Hepatocyte (in vitro differentiated cells): ENCODE data around the gene RDH5.

ENCODE experiments used
- EZH2 ChIP-seq: fragments of 200-600 bp; sonication (generic); IDR thresholded peaks from 2 replicates; pipeline ENCODE4 v1.6.1; 2016; ENCODE audit warnings: antibody characterized with exemption, mild to moderate bottlenecking, borderline replicate concordance
- EZH2phosphoT487 ChIP-seq: fragments of 200-600 bp; sonication (generic); IDR thresholded peaks from one replicate; pipeline ENCODE4 v1.6.1; 2018; ENCODE audit warnings: antibody characterized with exemption, mild to moderate bottlenecking, low read depth, moderate library complexity; ENCODE audit not compliant: unreplicated experiment, severe bottlenecking
- TF ChIP-seq, protein P1 (sequence below): fragments of 200-600 bp; sonication (generic); IDR thresholded peaks from 2 replicates; pipeline ENCODE4 v1.5.1; 2016; ENCODE audit warnings: antibody characterized with exemption, mild to moderate bottlenecking; ENCODE audit not compliant: poor library complexity

DNA sequence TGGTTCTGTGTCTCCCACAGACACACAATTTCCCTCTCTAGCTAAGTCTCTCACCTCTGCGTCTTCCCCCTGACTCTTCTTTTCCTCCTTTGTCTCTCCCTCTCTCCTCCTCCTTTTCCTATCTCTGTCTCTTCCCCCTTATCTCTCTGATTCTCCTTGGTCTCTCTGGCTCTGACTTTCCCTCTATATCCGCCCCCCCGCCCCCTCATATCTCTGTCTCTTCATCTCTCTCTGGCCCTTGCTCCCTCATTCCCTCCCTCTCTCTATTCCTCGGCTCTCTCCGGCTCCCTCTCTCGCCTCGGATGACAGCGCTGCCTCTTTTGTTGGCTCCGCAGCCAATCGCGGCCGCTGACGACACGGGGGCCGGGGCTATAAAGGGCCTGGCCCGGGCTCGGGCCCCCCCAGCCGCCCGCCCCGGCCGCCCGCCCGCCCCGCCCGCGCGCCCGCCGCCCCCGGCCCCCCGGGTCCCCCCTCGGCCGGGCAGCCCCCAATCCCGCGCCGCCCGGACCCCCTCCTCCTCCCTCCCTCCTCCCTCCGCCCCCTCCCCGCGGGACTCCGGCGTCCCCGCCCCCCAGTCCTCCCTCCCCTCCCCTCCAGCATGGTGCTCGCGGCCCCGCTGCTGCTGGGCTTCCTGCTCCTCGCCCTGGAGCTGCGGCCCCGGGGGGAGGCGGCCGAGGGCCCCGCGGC, 22.7 kb downstream of the RDH5 start, which contains the start of gene GDF11:
- TF ChIP-seq, protein P1, sequence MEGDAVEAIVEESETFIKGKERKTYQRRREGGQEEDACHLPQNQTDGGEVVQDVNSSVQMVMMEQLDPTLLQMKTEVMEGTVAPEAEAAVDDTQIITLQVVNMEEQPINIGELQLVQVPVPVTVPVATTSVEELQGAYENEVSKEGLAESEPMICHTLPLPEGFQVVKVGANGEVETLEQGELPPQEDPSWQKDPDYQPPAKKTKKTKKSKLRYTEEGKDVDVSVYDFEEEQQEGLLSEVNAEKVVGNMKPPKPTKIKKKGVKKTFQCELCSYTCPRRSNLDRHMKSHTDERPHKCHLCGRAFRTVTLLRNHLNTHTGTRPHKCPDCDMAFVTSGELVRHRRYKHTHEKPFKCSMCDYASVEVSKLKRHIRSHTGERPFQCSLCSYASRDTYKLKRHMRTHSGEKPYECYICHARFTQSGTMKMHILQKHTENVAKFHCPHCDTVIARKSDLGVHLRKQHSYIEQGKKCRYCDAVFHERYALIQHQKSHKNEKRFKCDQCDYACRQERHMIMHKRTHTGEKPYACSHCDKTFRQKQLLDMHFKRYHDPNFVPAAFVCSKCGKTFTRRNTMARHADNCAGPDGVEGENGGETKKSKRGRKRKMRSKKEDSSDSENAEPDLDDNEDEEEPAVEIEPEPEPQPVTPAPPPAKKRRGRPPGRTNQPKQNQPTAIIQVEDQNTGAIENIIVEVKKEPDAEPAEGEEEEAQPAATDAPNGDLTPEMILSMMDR, result no peak
- TF ChIP-seq EZH2, result no peak
- no peak for TF ChIP-seq EZH2phosphoT487
